ENCODE results near the gene PKHD1.

- no peak for TF ChIP-seq EZH2phosphoT487 (IDR thresholded peaks at IDR 0.05; ENCODE audit: borderline replicate concordance, low read length)
- no peak for TF ChIP-seq EZH2 (IDR thresholded peaks at IDR 0.05; ENCODE audit: low read length, unreplicated experiment)
Measured at GRCh38 chr6:52115891-52116604, 28.6 kb upstream of the PKHD1 start.
